ENCODE results near the gene C19orf38. TPM values are rescaled to one million over a fixed set of nuclear protein-coding genes. Genes with fewer than 3 reads are reported as not detected.
A peak's percentile ranks its signal among the peaks of the same experiment; 100 is the strongest.

The C19orf38 gene
- 1 to 10 TPM in 2 of 5 donors, not detected in 3; 1.8 to 2.2 TPM for total RNA-seq
- polyA plus RNA-seq, result 1 to 10 TPM in 1 of 3 donors, under 1 TPM in 2; 0.92 to 1.2 (median 1.00) TPM
- long read RNA-seq, donor 1, partial matches to known transcripts, result 0 of 1 reads
- long read RNA-seq, donor 1, other reads (novel, unspliced or antisense), result 0 of 1 reads
- long read RNA-seq, donor 2, partial matches to known transcripts, result 0 of 1 reads
- long read RNA-seq, donor 2, other reads (novel, unspliced or antisense), result 0 of 1 reads
- long read RNA-seq, donor 3, partial matches to known transcripts, result 0 of 1 reads
- long read RNA-seq, donor 3, other reads (novel, unspliced or antisense), result 0 of 1 reads
- long read RNA-seq, donor 4, result 0 reads
- long read RNA-seq, donor 5, partial matches to known transcripts, result 0 of 1 reads
- long read RNA-seq, donor 5, other reads (novel, unspliced or antisense), result 0 of 1 reads
- long read RNA-seq, donor 6, partial matches to known transcripts, result 0 of 1 reads
- long read RNA-seq, donor 6, other reads (novel, unspliced or antisense), result 0 of 1 reads
- long read RNA-seq, donor 7, result 0 reads
- long read RNA-seq, donor 8, partial matches to known transcripts, result 0 of 1 reads
- long read RNA-seq, donor 8, other reads (novel, unspliced or antisense), result 0 of 1 reads
- long read RNA-seq, donor 9, result 0 reads
- long read RNA-seq, donor 10, partial matches to known transcripts, result 0 of 1 reads
- long read RNA-seq, donor 10, other reads (novel, unspliced or antisense), result 0 of 1 reads

DNA sequence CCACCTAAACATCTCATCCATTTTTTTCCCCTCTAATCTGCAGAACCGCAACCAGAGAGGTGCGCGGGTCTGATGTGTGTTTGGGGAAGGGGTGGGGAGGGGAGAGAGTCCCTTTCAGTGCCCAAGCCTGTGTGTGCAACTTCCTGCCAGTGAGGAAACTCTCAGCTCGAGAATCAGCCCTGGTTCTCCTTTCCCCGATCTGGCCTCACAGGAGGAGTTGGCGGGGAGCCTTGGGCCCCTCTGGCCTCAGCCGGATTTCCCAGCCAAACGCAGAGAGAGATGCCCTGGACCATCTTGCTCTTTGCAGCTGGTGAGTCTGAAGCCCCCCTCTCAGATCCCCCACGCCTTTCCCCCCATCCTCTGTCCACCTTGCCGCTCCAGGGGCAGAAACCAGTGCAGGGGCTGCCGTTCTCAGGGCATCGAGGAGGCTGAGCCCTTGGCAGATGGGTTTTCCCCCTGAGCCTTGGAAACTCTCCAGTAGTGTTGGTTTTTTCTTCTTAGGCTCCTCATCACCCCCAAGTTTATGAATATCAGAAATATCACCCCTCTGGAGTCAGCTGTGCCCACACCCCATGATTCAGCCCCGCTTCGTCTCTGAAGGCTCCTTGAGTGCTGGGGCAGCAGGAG, at the start of gene C19orf38:
Gene C19orf38 (plus strand): TSS at position 186 of the 627 bp plus-strand sequence. CDS start 94 bp downstream, at position 280.
- 26 to 44% (median 41%) methylated on average over 14 of the region's 14 CpGs for WGBS, 5 donors
- Histone ChIP-seq H3K27me3 (peaks cover 0 to 26% (median 0%) of the 10 kb centered on the region in 3 donors), H3K36me3 (no peaks in the 10 kb centered on the region), H3K4me3 (peak within 1 kb of the TSS in 2 of 4 donors; percentile 19 to 23), H3K9me3 (peaks cover 0 to 6% (median 4%) of the 10 kb centered on the region in 4 donors), H3K4me1 (no peaks in the 10 kb centered on the region), H3K27ac (peak within 1 kb of the TSS in 2 of 5 donors; percentile 46)
- intact Hi-C loops (cut with DNase I; ENCODE audit: low total_unique reads), result no loop called here
- peak in 1 of 2 donors; percentile 68 for DNase-seq
- TF ChIP-seq POLR2AphosphoS5 (IDR thresholded peaks at IDR 0.05) (no peak), POLR2A (IDR thresholded peaks at IDR 0.05) (no peak), CTCF (IDR thresholded peaks at IDR 0.05) (no peak)

GRCh38 chr19:10800488-10800887, 47.7 kb upstream of the C19orf38 start:
- Histone ChIP-seq H3K36me3 (peaks cover 87 to 100% (median 100%) of the 10 kb centered on the region in 4 donors), H3K9me3 (no peaks in the 10 kb centered on the region), H3K4me1 (no peaks in the 10 kb centered on the region), H3K27me3 (no peaks in the 10 kb centered on the region), H3K4me3 (no peak overlapping the region), H3K27ac (no peak overlapping the region)
- WGBS, 5 donors, result 65 to 89% (median 76%) methylated on average over 9 of the region's 9 CpGs
- intact Hi-C loops (cut with DNase I; ENCODE audit: low total_unique reads), result no loop called here
- DNase-seq, result no peak
- TF ChIP-seq POLR2AphosphoS5 (IDR thresholded peaks at IDR 0.05) (no peak), EP300 (IDR thresholded peaks at IDR 0.05) (no peak), CTCF (IDR thresholded peaks at IDR 0.05) (no peak), POLR2A (IDR thresholded peaks at IDR 0.05) (no peak)

DNA sequence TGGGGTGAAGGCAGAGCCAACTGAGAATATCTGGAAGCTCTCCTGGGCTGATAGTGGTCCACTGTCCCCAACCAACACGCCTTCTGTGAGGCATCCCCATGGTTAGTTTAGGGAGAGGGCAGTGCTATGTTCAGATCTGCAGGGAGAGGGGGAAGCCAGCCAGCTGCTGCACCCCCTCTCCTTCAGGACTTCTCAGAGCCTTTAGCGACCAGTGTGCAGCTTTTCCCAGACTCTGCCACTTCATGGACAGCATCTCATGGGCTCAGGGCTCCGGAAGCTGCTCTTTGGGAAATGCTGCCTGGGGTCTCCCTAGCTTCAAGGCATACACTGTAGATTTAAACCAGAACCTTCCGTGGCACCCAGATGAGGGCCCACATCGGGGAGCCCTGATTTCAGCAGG, 45.7 kb upstream of the C19orf38 start:
- Histone ChIP-seq H3K4me3 (no peak overlapping the region), H3K36me3 (peaks cover 81 to 100% (median 99%) of the 10 kb centered on the region in 4 donors), H3K27me3 (no peaks in the 10 kb centered on the region), H3K4me1 (no peaks in the 10 kb centered on the region), H3K9me3 (no peaks in the 10 kb centered on the region), H3K27ac (no peak overlapping the region)
- intact Hi-C loops (cut with DNase I; ENCODE audit: low total_unique reads), result no loop called here
- TF ChIP-seq POLR2AphosphoS5 (IDR thresholded peaks at IDR 0.05), result no peak
- no peak for TF ChIP-seq EP300 (IDR thresholded peaks at IDR 0.05)
- TF ChIP-seq POLR2A (IDR thresholded peaks at IDR 0.05), result no peak
- no peak for TF ChIP-seq CTCF (IDR thresholded peaks at IDR 0.05)
- no peak for DNase-seq
- WGBS, 5 donors, result 88 to 99% (median 97%) methylated on average over 4 to 5 of the region's 5 CpGs

DNA sequence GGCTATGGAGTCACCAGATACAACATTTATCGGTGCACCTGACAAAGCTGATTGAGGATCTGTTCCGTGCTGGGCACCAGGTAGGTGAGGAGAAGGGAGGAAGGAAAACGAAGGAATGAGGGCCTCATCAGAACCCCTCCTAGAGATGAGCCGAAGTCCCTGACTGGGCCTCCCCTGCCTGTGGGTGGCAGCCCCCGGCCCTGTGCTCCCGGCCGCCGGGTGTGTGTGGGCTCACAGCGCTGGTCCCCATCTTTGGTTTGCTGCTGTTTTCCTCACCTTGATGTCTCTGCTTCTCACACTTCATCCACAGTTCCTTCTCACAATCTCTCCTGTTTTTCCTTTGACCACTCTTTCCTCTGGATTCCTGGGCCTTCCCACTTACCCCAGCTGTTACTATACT, 45.0 kb upstream of the C19orf38 start:
- Histone ChIP-seq H3K4me3 (no peak overlapping the region), H3K9me3 (no peaks in the 10 kb centered on the region), H3K27ac (no peak overlapping the region), H3K36me3 (peaks cover 74 to 100% (median 98%) of the 10 kb centered on the region in 4 donors), H3K4me1 (no peaks in the 10 kb centered on the region), H3K27me3 (no peaks in the 10 kb centered on the region)
- no peak for DNase-seq
- 90 to 99% (median 97%) methylated on average over 8 to 9 of the region's 9 CpGs for WGBS, 5 donors
- intact Hi-C loops (cut with DNase I; ENCODE audit: low total_unique reads), result no loop called here
- TF ChIP-seq POLR2AphosphoS5 (IDR thresholded peaks at IDR 0.05) (no peak), CTCF (IDR thresholded peaks at IDR 0.05) (no peak), POLR2A (IDR thresholded peaks at IDR 0.05) (no peak), EP300 (IDR thresholded peaks at IDR 0.05) (no peak)
